Activated CD4-positive, alpha-beta T cell treated with anti-CD3 and anti-CD28 coated beads for 48 hours (primary cell): Measurements from ENCODE around the gene KCNF1.

ENCODE experiments used
- DNase-seq: peaks from one replicate; pipeline ENCODE4 v3.0.0-alpha.2; 2020

KCNF1 gene, protein sequence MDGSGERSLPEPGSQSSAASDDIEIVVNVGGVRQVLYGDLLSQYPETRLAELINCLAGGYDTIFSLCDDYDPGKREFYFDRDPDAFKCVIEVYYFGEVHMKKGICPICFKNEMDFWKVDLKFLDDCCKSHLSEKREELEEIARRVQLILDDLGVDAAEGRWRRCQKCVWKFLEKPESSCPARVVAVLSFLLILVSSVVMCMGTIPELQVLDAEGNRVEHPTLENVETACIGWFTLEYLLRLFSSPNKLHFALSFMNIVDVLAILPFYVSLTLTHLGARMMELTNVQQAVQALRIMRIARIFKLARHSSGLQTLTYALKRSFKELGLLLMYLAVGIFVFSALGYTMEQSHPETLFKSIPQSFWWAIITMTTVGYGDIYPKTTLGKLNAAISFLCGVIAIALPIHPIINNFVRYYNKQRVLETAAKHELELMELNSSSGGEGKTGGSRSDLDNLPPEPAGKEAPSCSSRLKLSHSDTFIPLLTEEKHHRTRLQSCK

DNA sequence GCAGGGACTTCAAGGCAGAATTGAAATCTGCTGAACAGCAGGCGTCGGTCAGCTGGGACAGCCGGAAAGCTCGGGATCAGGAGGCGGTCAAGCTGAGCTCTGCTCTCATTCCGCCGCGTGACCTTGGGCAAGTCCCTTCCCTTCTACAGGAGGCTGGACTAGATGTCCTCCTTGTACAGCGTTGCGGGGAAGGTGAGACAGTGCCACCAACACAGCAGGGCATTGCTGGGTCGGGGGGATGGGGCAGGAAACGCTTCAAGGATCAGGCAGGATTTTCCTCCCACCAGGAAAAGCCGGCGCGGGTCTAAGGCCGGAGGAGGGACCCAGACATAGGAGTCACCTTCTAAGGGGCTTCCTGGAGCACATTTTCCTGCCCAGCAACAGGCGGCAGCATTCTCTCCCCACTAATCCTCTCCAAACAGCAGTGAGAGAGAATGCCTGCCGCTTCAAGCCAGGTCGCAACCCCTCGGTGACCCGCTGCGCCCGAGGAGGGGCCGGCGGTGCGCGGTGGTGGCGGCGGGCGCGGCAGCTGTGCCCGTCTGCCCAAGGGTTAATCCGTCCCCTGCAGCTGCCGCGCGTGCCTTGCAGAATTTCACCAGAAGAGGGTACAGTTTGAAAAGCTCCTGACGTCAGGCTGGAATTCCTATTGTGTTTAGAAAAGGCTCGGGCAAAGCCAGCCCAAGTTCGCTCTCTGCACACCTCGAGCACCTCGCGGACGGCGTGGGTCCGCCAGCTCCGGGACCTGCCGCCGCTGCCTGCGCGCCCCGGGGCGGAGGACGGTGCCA is at the start of gene KCNF1:
Gene KCNF1, plus strand, starts transcription at position 644 of the 785 bp plus-strand sequence. CDS start 493 bp downstream, outside the sequence.
- peak; percentile 15 for DNase-seq

DNA sequence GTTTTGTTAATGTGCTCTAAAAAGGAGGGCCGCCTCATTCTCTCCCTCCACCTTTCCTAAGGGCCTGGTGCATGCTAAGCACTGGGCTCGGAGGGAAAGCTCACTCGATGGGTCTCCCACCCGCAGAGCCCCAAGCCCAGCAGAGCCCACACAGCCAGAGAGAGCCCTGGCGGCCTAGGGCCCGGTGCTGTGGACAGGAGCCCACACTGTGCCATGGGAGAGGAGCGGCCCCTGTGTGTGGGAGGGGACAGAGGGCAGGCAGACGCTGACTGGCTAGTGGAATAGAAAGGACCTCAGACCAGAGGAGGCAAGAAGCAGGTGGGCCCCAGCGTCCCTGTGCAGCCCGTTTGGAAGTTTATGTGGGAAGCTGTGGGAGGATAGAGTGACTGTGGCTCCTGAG is 49.4 kb upstream of the KCNF1 start:
- no peak for DNase-seq

GRCh38 chr2:10863047-10863446 is 48.7 kb upstream of the KCNF1 start:
- no peak for DNase-seq

GRCh38 chr2:10863837-10864236 is 47.9 kb upstream of the KCNF1 start:
- DNase-seq: no peak

GRCh38 chr2:10864251-10864650 is 47.5 kb upstream of the KCNF1 start:
- DNase-seq: no peak

DNA sequence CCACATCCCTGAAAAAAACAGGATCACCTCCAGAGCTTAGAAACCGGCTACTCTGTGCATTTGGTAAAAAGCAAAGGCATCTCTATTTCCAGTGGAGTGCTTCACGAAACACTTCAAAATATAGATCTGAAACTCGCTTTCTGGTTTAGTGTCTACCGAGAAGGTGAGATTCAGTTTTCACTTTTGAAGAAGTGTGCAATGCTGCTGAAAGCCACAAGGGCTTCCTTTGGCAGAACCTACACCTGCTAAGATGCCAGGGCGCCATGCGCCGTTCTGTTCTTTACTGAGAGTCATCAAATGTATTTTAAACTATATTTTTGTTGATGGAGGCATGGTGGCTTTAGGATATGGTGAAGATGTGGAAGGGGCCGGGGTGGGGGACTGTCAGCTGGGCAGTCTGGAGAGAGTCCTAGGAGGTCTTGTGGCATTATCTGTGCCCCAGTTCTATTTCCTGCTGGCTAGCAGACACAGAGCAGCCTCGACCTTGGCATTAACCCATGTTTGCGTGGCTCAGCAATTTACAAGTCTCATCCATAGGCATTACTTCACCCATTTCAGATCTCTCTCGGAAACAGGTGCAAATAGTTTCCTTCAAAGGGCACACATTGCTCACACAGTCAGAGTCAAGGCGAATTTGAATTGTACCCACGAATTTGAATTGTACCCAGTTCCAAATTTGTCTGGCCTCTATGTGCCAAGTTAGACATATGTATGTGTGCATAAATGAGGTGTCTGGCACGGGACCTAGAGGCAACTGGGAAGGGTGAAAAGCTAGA is 46.7 kb upstream of the KCNF1 start:
- DNase-seq: peak; percentile 38

- DNase-seq: no peak
These were observed 45.9 kb upstream of the KCNF1 start for GRCh38 chr2:10865841-10866240.

GRCh38 chr2:10867692-10868420 is 43.9 kb upstream of the KCNF1 start:
- DNase-seq: no peak

DNA sequence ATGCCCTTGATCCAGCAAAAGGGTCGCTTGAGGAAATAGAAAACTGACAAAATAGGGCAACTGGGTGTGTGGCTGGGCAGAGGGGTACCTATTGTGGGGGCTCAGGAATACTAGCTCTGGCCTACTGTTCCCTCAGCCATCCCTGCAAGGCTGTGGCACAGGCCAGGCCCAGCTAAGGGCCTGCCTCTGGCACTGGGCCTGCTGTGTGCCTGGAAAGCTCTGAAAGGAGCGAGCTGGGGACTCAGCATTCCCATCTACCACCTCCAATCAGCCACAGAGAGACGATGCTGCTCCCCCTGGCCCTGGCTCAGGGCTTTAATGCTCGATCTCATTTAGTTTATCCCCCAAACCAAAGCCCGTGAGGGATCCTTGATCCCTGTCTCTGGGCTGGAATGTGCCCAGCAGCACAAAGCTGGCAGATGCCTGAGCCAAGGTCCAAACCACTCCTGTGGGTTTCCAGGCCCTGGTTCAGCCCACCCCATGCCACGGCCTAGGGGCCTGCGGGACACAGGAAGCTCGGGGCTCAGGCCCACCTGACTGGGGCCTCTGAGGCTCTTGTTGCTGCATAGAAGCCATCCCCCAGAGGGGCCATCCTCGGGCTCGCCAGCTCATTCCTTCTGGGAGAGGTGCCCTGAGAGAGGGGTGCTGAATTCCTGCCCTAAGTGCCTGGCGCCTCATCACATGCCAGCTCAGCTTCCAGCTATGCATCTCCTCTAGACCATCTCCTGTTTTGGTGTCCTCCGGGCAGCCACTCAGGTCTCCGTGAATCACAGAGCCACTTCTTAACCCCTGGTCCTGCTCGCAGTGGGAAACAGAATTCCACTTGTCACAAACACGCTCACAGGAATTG is 43.0 kb upstream of the KCNF1 start:
- no peak for DNase-seq

DNA sequence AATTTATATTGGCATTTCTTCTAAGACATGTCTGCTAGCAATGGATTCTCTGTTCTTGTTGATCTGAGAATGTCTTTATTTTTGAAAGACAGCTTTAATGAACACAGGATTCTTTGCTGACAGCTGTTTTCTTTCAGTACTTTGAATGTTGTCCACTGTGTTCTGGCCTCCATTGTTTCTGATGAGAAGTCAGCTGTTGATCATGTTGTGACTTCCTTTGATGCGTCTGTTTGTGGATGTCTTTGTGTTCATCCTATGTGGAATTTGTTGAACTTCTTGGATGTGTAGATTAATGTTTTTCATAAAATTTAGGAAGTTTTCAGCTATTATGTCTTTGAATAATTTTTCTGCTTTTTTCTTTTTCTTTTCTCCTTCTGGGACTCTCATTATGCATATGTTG is 39.8 kb upstream of the KCNF1 start:
- no peak for DNase-seq

GRCh38 chr2:10873171-10873570 is 38.6 kb upstream of the KCNF1 start:
- no peak for DNase-seq

- DNase-seq: peak; percentile 17
These were observed 37.8 kb upstream of the KCNF1 start for GRCh38 chr2:10873790-10874437.

DNA sequence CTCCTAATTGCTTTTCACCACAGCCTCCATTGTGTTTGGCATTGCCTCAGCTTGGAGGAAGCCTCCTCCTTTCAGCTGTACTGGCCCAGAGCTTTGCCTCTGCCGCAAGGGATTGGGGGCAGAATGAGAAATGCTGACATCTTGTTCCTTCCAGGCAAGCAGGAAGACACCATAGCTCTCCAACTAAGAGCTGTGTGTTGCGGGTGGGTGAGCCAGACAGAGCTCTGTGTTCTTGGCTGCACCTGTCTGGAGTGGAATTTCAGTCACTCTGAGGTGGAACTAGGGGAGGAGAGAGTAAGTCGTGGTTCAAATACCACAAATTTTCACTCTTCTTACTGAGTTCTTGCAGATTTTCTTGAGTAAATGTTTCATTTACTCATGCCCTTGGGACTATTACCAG is 36.6 kb upstream of the KCNF1 start:
- DNase-seq: no peak

DNA sequence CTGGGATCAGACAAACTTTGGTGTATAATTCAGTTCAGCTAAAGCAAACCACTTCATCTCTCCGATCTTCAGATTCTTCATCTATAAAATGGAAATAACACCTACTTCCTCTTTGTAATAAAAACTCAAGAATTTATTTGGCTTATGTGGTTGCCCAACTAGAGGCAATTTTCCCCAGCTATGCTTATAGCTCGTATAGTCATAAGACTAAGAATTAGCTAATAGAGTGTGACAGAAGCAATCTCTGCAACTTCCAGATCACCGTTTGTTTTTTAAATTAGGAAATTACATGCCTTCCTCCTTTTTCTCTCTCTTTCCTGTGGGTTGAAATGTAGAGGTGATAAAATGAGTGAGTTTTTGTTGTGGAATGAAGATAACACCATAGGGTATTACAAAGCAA is 35.3 kb upstream of the KCNF1 start:
- no peak for DNase-seq

GRCh38 chr2:10876963-10877362 is 34.8 kb upstream of the KCNF1 start:
- no peak for DNase-seq

DNA sequence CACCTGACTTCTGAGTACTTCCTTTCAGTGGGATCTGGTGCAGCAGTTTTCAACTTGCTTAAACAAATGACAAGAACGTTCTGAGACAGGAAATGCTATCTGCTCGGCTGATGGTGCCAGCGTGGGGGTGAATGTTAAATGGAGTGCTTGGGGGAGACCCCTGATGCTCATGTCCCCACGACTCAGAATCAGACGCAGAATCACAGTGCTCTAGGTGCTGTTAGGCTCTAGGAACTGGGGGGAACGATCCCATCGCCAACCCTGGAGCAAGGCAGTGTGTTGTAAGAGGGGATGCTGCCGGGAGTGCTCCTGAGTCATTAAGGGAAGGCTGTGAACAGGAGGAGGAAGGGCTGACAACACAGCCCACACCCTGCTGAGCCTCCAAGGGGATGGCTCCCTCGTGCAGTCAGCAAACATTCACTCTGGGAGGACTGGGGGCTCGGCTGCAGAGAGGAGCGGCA is 34.1 kb upstream of the KCNF1 start:
- DNase-seq: no peak

DNA sequence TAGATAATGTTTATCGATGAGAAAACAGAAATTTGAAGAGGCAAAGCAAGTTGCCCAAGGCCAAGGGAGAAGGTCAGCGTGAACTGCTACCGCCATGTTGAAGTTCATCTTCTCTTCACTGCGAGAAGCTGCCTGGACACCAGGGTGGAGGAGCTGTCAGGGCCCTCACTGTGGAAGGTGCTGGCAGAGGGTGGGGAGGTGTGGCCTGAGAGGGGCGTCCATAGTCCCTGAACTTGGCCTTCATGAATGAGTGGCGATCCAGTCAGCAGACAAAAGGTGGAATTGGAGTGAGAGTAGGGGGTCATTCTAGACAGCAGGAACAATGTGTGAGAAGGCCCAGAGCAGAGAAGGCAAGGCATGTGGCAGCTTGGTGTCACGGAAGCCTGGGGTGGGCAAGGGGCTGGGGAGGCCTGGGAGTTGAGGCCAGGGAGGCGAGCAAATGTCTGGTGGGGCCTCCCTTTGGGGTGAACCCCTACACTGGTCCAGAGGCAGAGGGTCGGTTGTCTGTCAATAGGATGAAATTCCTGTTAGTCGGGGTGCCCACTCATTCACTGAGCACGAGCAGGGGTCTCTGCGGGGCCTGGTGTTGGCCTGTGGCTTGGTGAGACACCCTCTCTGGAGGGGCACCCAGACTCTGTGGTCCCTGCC is 33.3 kb upstream of the KCNF1 start:
- no peak for DNase-seq

GRCh38 chr2:10879159-10879558 is 32.6 kb upstream of the KCNF1 start:
- DNase-seq: no peak

DNA sequence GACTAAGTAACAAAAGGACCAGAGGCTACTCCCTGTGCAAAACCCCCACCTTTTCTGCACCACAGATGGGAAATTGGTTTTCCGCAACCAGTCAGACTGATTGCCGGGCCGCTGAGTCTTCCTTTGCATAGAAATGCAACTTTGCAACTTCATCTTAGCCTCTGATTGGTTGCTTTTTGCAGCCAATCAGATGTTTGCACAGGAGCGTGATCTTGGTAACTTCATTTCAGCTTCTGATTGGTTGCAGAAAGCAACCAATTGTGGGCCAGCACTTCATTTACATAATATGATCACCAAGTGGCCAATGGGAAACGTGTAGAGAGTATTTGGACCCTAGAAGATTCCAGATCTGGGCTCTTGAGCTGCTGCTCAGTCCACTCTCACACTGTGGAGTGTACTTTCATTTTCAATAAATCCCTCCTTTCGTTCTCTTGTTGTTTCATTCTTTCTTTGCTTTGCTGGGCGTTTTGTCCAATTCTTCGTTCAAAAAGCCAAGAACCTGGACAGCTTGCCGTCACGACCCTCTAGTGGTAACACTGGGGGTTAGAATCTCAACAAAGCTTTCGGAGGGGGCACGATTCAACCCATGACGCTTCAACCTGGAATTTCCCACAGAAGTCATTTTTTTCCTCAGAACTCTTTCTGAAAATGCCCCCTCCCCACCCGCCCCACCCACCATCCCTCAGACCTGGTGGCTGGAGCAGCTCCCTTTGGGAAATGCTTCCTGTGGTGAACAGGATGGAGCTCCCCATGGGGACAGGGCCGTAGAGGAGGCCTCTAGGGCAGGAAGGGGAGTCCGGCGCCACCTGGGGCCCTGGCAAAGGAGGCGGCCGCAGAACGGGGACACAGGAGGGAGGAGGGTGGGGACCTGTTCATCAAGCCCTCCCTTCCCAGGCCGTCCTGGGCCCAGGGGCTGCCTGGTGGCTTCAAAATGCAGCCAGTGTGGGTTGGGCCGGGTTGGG is 31.8 kb upstream of the KCNF1 start:
- no peak for DNase-seq
